MCF 10A (cell line): ENCODE measurements around the gene ZNF492. TPM values are rescaled to one million over a fixed set of nuclear protein-coding genes. Genes with fewer than 3 reads are reported as not detected.

Experiments
- BruUV-seq: library from RNA; stranded (reverse); fragments of 400-500 nt; replicated peaks from 2 replicates; lab custom pipeline; 2021; lab: Mats Ljungman, UMichigan
- CTCF ChIA-PET: fragments of 300-600 bp; sonication (Branson Sonifier 250); formaldehyde crosslinking; extraction: SDS; loops from one replicate; lab custom pipeline; 2021; ENCODE audit warnings: antibody characterized with exemption, inconsistent platforms; lab: Yijun Ruan, JAX
- POLR2A ChIA-PET: fragments of 300-600, 350-650 bp; sonication (Branson Sonifier 250); formaldehyde crosslinking; extraction: SDS; loops from one replicate; lab custom pipeline; 2020; ENCODE audit warnings: antibody characterized with exemption, inconsistent platforms; lab: Yijun Ruan, JAX
- DNase-seq: peaks from one replicate; pipeline ENCODE4 v3.0.0-alpha.2; 2018; ENCODE audit not compliant: unreplicated experiment
- H3K27ac Mint-ChIP-seq: one replicate; pipeline ENCODE4 v1.8.0; 2022; ENCODE audit warnings: mild to moderate bottlenecking, low read depth, mixed read lengths; ENCODE audit not compliant: unreplicated experiment
- H3K27me3 Mint-ChIP-seq: one replicate; pipeline ENCODE4 v1.8.0; 2022; ENCODE audit warnings: mixed read lengths; ENCODE audit not compliant: insufficient read depth, unreplicated experiment
- H3K36me3 Mint-ChIP-seq: one replicate; pipeline ENCODE4 v1.8.0; 2022; ENCODE audit warnings: mild to moderate bottlenecking, moderate library complexity, mixed read lengths; ENCODE audit not compliant: insufficient read depth, unreplicated experiment
- H3K4me1 Mint-ChIP-seq: one replicate; pipeline ENCODE4 v1.8.0; 2022; ENCODE audit warnings: mixed read lengths; ENCODE audit not compliant: insufficient read depth, unreplicated experiment
- H3K4me3 Mint-ChIP-seq: one replicate; pipeline ENCODE4 v1.8.0; 2022; ENCODE audit warnings: mild to moderate bottlenecking, moderate library complexity, mixed read lengths; ENCODE audit not compliant: unreplicated experiment
- H3K9me3 Mint-ChIP-seq: one replicate; pipeline ENCODE4 v1.8.0; 2022; ENCODE audit warnings: mixed read lengths; ENCODE audit not compliant: unreplicated experiment
- CTCF ChIP-seq: fragments of 200-600 bp; IDR thresholded peaks from one replicate; pipeline ENCODE4 v1.8.0; 2022; ENCODE audit warnings: antibody characterized with exemption, mild to moderate bottlenecking; ENCODE audit not compliant: unreplicated experiment
- intact Hi-C: fragments of 100-400 bp; cut with micrococcal nuclease; formaldehyde crosslinking; loops from 2 replicates; pipeline ENCODE4 v1.14.1; 2022
- total RNA-seq: library from RNA; stranded (reverse); gene quantifications from 2 replicates; pipeline ENCODE4 v1.2.3, GENCODE V29; 2022

The ZNF492 gene
- total RNA-seq, 1 experiment from 2014 or later = not detected

DNA sequence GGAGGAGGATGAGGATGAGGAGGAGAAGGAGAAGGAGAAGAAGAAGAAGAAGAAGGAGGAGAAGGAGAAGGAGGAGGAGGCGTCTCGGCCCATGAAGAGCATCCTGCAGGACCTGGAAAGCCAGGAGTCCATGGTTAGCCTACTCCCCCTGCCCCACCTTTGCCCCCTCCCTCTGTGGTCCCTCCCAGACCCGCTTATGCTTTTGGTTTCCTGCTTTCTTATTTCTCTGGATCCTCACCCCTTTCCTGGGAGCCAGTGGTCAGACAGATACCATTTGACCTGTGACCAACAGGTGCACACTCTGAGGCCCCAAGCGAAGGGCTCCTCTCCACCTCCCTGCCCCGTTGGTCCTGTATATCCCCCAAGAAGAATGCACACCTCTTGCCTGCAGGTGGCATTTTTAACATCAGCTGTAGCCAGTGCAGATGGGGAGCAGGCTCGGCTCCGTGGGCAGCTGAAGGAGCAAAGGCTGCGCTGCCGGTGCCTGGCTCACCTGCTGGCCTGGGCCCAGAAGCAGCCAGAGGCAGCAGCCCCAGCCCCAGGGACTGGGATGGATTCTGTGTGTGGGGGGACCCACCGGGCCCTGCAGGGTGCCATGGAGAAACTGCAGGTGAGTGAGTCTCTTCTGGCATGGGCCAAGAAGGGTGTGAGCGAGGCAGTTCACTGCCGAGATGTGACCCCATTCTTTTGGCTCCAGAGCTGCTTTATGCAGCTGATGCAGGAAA is 32.1 kb upstream of the ZNF492 start:
- DNase-seq = no peak
- BruUV-seq = no TSS peak
- Mint-ChIP-seq H3K4me3 (no peak overlapping the region), H3K4me1 (no peaks in the 10 kb centered on the region), H3K9me3 (peaks cover 41% of the 10 kb centered on the region), H3K36me3 (no peaks in the 10 kb centered on the region), H3K27ac (no peak overlapping the region), H3K27me3 (no peaks in the 10 kb centered on the region)
- intact Hi-C loops = no loop called here
- TF ChIP-seq CTCF = no peak
- ChIA-PET CTCF (no interaction called here), POLR2A (no interaction called here)

DNA sequence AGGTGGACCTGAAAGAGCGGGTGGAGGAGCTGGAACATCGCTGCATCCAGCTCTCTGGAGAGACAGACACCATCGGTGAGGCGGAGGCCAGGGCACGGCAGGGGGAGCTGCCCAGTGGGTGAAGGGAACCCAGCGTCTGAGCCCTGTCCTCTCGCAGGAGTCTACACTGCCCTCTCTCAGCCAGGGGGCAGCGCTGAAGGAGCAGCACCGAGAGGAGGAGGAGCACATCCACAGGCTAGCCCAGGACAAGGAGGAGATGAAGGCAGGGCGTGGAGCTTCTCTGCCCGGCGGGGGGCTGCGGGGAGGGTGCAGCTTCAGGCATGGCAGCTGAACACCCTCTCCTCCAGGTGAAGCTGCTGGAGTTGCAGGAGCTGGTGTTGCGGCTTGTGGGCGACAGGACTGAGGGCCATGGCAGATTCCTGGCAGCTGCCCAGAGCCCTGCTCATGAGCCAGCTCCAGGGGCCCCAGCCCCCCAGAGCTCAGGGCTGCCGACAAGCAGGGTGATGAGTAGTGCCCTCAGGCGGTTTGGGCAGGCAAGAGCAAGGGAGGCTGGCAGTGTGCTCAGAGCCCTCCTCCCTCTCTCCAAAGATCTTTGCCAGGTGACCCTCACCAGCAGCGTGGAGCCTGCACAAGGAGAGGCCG is 31.4 kb upstream of the ZNF492 start:
- BruUV-seq = no TSS peak
- no peak overlapping the region for H3K27ac Mint-ChIP-seq
- H3K27me3 Mint-ChIP-seq = no peaks in the 10 kb centered on the region
- intact Hi-C loops = no loop called here
- no peak for TF ChIP-seq CTCF
- peaks cover 44% of the 10 kb centered on the region for H3K9me3 Mint-ChIP-seq
- CTCF ChIA-PET = no interaction called here
- H3K36me3 Mint-ChIP-seq = no peaks in the 10 kb centered on the region
- POLR2A ChIA-PET = no interaction called here
- DNase-seq = no peak
- no peaks in the 10 kb centered on the region for H3K4me1 Mint-ChIP-seq
- no peak overlapping the region for H3K4me3 Mint-ChIP-seq

GRCh38 chr19:22603518-22604440 is 30.3 kb upstream of the ZNF492 start:
- TF ChIP-seq CTCF = no peak
- Mint-ChIP-seq H3K4me3 (no peak overlapping the region), H3K27ac (no peak overlapping the region), H3K9me3 (peaks cover 35% of the 10 kb centered on the region), H3K27me3 (no peaks in the 10 kb centered on the region), H3K36me3 (no peaks in the 10 kb centered on the region), H3K4me1 (no peaks in the 10 kb centered on the region)
- intact Hi-C loops = no loop called here
- POLR2A ChIA-PET = no interaction called here
- no TSS peak for BruUV-seq
- CTCF ChIA-PET = no interaction called here
- DNase-seq = no peak
